Upper lobe of left lung (tissue), 6 donors: ENCODE results near the gene C6orf58. TPM values are rescaled to one million over a fixed set of nuclear protein-coding genes. Genes with fewer than 3 reads are reported as not detected.

ENCODE experiments used
- ATAC-seq, 2 donors: fragments of 200-7000 bp; cut with Tn5 transposase; one replicate each; pipeline ENCODE4 v1.9.1; 2022; ENCODE audit warnings: mild to moderate bottlenecking in 2 of 2, moderate library complexity in 2 of 2; ENCODE audit not compliant: low FRiP score in 2 of 2
- DNase-seq, 2 donors: peaks; one replicate each; pipeline ENCODE4 v3.0.0-alpha.2; 2019 to 2020
- H3K27ac ChIP-seq, 4 donors: fragments of 200-600 bp; sonication (generic); one replicate each; pipeline ENCODE4 v1.5.1; 2016 to 2019
- H3K27me3 ChIP-seq, 4 donors: fragments of 200-600 bp; sonication (generic); one replicate each; pipeline ENCODE4 v1.5.1; 2017 to 2019
- H3K36me3 ChIP-seq, 4 donors: fragments of 200-600 bp; sonication (generic); one replicate each; pipeline ENCODE4 v1.5.1; 2016 to 2019
- H3K4me1 ChIP-seq, 4 donors: fragments of 200-600 bp; sonication (generic); one replicate each; pipeline ENCODE4 v1.5.1; 2018 to 2019
- H3K4me3 ChIP-seq, 4 donors: fragments of 200-600 bp; sonication (generic); one replicate each; pipeline ENCODE4 v1.5.1; 2017 to 2019; ENCODE audit warnings: mild to moderate bottlenecking in 2 of 4, moderate library complexity in 1 of 4
- H3K9me3 ChIP-seq, 4 donors: fragments of 200-600 bp; sonication (generic); one replicate each; pipeline ENCODE4 v1.5.1; 2018 to 2019
- EP300 ChIP-seq, 4 donors: sonication (generic); formaldehyde crosslinking; IDR thresholded peaks; one replicate each; pipeline ENCODE4 v1.5.1; 2017; ENCODE audit warnings: antibody characterized with exemption in 4 of 4, control low read depth in 2 of 4
- POLR2A ChIP-seq, 4 donors: fragments of 450-650 bp; IDR thresholded peaks; one replicate each; pipeline ENCODE4 v1.5.1; 2016 to 2017; ENCODE audit warnings: antibody characterized with exemption in 4 of 4, mild to moderate bottlenecking in 2 of 4
- POLR2AphosphoS5 ChIP-seq, 2 donors: sonication (generic); formaldehyde crosslinking; IDR thresholded peaks; one replicate each; pipeline ENCODE4 v1.5.1; 2017; ENCODE audit warnings: antibody characterized with exemption in 2 of 2
- WGBS, 2 donors: methylation state at CpG; one replicate each; pipeline ENCODE4 v1.1.5; 2017 to 2018; 5-methylcytosine and 5-hydroxymethylcytosine counted together
- total RNA-seq, 6 donors: library from RNA; depleted of rRNA in 4 of 6; stranded (reverse); fragments of >200 nt in 4 of 6; gene quantifications; one replicate each; pipeline versions ENCODE4 v1.1.0 to v1.2.1, GENCODE V29; 2016 to 2021
- TF ChIP-seq, protein P1 (sequence below), 6 experiments: fragments of 450-650 bp in 4 of 6; fragments of 200-600 bp in 2 of 6; sonication (generic) in 2 of 6; IDR thresholded peaks; one replicate each; pipeline ENCODE4 v1.5.1; 2016 to 2019; ENCODE audit warnings: antibody characterized with exemption in 6 of 6
- donor health status: DM: no; HTN: no; CAD: no; lungs with moderate emphysema.
- donor health status: DM: no; HTN: yes; CAD: no; lungs with severe emphysema.

Gene C6orf58
- total RNA-seq = not detected

DNA sequence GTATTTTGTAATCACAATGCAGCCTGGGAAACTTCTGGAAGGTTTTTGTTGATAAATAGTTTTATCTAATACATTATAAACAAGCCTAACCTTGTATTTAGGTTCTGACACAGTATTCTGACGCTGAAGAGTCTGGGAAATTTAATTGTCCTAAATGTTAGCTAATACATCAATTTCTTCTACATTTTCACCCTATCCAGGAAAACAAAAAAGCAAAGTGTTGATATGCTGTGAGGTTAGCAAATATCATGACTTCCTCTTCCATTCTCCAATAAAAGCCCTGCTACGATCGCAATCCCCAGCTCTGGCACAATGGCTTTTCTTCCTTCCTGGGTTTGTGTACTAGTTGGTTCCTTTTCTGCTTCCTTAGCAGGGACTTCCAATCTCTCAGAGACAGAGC lies at the start of gene C6orf58:
Gene C6orf58 (plus strand): TSS at position 301 of the 400 bp plus-strand sequence. CDS start 12 bp downstream, at position 313.
- TF ChIP-seq POLR2A (IDR thresholded peaks at IDR 0.05) (no peak), EP300 (IDR thresholded peaks at IDR 0.05) (no peak), POLR2AphosphoS5 (IDR thresholded peaks at IDR 0.05) (no peak)
- TF ChIP-seq, protein P1, sequence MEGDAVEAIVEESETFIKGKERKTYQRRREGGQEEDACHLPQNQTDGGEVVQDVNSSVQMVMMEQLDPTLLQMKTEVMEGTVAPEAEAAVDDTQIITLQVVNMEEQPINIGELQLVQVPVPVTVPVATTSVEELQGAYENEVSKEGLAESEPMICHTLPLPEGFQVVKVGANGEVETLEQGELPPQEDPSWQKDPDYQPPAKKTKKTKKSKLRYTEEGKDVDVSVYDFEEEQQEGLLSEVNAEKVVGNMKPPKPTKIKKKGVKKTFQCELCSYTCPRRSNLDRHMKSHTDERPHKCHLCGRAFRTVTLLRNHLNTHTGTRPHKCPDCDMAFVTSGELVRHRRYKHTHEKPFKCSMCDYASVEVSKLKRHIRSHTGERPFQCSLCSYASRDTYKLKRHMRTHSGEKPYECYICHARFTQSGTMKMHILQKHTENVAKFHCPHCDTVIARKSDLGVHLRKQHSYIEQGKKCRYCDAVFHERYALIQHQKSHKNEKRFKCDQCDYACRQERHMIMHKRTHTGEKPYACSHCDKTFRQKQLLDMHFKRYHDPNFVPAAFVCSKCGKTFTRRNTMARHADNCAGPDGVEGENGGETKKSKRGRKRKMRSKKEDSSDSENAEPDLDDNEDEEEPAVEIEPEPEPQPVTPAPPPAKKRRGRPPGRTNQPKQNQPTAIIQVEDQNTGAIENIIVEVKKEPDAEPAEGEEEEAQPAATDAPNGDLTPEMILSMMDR (IDR thresholded peaks at IDR 0.05) = no peak
- H3K9me3 ChIP-seq = no peaks in the 10 kb centered on the region
- DNase-seq (no peak), ATAC-seq (no peak)
- no peak within 1 kb of the TSS for H3K27ac ChIP-seq
- no peaks in the 10 kb centered on the region for H3K27me3 ChIP-seq
- no peaks in the 10 kb centered on the region for H3K36me3 ChIP-seq
- no peak within 1 kb of the TSS for H3K4me3 ChIP-seq
- H3K4me1 ChIP-seq = no peaks in the 10 kb centered on the region
- 41 to 47% methylated on average over 3 of the region's 3 CpGs for WGBS, 2 donors

DNA sequence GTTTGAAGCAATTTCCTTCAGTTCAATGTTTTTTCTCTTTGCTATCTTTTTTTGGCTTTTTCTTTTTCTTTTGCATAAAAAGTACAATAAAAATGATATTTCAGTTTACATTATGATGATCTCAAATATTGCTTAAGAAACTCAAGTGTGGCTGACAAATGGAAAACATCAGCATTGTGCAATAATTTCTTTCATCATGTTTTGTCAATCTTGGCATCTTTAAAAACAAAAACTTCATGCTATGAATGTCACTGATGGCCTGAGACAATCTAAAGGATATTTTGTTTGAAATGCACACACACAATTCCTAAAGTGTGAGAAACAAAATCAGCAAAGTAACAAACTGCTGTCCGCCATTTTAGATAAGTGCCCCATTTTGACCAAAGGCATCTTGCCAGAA lies 44.0 kb upstream of the C6orf58 start:
- ATAC-seq = no peak
- no peak overlapping the region for H3K4me3 ChIP-seq
- no peaks in the 10 kb centered on the region for H3K27me3 ChIP-seq
- no peaks in the 10 kb centered on the region for H3K36me3 ChIP-seq
- no peak for DNase-seq
- TF ChIP-seq POLR2AphosphoS5 (IDR thresholded peaks at IDR 0.05) (no peak), POLR2A (IDR thresholded peaks at IDR 0.05) (no peak), EP300 (IDR thresholded peaks at IDR 0.05) (no peak)
- TF ChIP-seq, protein P1 (IDR thresholded peaks at IDR 0.05) = no peak
- H3K9me3 ChIP-seq = no peaks in the 10 kb centered on the region
- H3K27ac ChIP-seq = no peak overlapping the region
- WGBS, 2 donors = 84 to 97% methylated on average over 1 of the region's 1 CpG
- H3K4me1 ChIP-seq = peaks cover 0 to 3% (median 2%) of the 10 kb centered on the region in 4 donors

DNA sequence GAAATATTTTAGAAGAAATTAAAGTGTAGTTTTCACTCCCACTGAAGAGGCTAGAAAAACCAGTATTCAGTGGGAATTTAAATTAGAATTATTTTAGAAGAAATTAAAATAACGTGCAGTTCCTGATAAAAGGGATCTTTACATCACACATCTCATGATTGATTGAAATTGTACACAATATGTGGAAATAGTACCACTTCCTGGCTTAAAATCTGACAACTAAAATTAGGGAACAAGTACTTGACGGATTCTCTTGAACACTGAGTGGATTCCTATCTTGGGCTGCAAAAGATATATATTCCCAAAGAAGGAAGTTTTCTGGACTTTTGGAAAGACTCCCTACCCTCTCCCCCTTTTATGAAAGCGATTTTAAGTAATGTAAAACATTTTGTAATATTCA lies 43.2 kb upstream of the C6orf58 start:
- Histone ChIP-seq H3K36me3 (no peaks in the 10 kb centered on the region), H3K9me3 (no peaks in the 10 kb centered on the region), H3K4me1 (peaks cover 0 to 3% (median 2%) of the 10 kb centered on the region in 4 donors), H3K27me3 (no peaks in the 10 kb centered on the region), H3K4me3 (no peak overlapping the region), H3K27ac (no peak overlapping the region)
- ATAC-seq = no peak
- WGBS, 2 donors = 33 to 43% methylated on average over 3 of the region's 3 CpGs
- TF ChIP-seq, protein P1 (IDR thresholded peaks at IDR 0.05) = no peak
- TF ChIP-seq EP300 (IDR thresholded peaks at IDR 0.05) = no peak
- TF ChIP-seq POLR2A (IDR thresholded peaks at IDR 0.05) = no peak
- no peak for TF ChIP-seq POLR2AphosphoS5 (IDR thresholded peaks at IDR 0.05)
- no peak for DNase-seq

DNA sequence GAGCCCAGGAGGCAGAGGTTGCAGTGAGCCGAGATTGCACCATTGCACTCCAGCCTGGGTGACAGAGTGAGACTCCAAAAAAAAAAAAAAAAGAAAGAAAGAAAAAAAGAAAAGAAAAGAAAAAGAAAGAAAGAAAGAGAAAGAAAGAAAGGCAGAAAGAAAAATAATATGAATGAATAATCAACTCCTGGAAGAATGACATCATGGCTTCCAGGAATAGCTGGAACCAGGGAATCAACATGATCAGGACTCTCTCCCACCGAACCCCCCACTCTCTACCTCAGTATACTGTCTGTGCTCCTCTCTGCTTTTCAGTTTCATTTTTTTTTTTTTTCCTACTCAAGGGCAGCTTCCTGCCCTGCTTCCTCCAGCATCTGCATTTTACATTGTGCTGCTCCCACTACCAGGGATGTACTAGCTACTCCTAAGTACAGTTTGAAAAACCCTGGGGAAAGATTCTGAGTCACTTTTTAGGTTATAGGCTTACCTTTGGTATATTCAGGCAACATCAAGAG lies 38.2 kb upstream of the C6orf58 start:
- DNase-seq (no peak), ATAC-seq (no peak)
- no peak overlapping the region for H3K4me3 ChIP-seq
- H3K27me3 ChIP-seq = no peaks in the 10 kb centered on the region
- H3K9me3 ChIP-seq = no peaks in the 10 kb centered on the region
- 60 to 62% methylated on average over 2 of the region's 2 CpGs for WGBS, 2 donors
- H3K4me1 ChIP-seq = no peaks in the 10 kb centered on the region
- TF ChIP-seq, protein P1 (IDR thresholded peaks at IDR 0.05) = no peak
- TF ChIP-seq POLR2A (IDR thresholded peaks at IDR 0.05) (no peak), POLR2AphosphoS5 (IDR thresholded peaks at IDR 0.05) (no peak), EP300 (IDR thresholded peaks at IDR 0.05) (no peak)
- H3K36me3 ChIP-seq = no peaks in the 10 kb centered on the region
- no peak overlapping the region for H3K27ac ChIP-seq

DNA sequence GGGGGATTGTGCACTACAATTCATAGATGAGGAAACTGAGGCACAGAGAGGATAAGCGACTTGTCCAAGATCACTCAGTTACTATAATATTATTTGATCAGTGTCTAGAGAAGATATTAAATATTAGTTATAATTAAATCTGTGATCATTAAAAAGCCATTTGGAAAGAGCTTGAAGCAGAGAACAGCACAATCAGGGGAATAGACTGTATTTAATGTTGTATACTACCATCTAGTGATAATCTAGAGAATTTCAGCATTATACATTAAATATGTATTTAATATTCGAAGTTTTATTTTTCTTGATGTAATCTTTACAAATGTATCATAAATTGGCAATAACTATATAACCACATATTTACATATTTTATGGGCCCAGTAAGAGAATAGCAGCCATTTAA lies 37.7 kb upstream of the C6orf58 start:
- no peaks in the 10 kb centered on the region for H3K36me3 ChIP-seq

More for the DNA sequence above, 37.7 kb upstream of the C6orf58 start:
- Histone ChIP-seq H3K4me3 (no peak overlapping the region), H3K9me3 (no peaks in the 10 kb centered on the region), H3K27ac (no peak overlapping the region), H3K27me3 (no peaks in the 10 kb centered on the region), H3K4me1 (no peaks in the 10 kb centered on the region)
- TF ChIP-seq, protein P1 (IDR thresholded peaks at IDR 0.05) = peak in 4 of 6 experiments; percentile 16 to 43 (median 38)
- TF ChIP-seq POLR2AphosphoS5 (IDR thresholded peaks at IDR 0.05) = no peak
- no peak for TF ChIP-seq EP300 (IDR thresholded peaks at IDR 0.05)
- ATAC-seq (peak in 1 of 2 donors; percentile 67), DNase-seq (no peak)
- WGBS, 2 donors = 38 to 45% methylated on average over 2 of the region's 2 CpGs
